Gastroesophageal sphincter (tissue), 3 donors: ENCODE data around the gene LRP1B.

Source experiments
- EP300 ChIP-seq: sonication (generic); formaldehyde crosslinking; IDR thresholded peaks from one replicate; pipeline ENCODE4 v1.6.1; 2017; ENCODE audit warnings: antibody characterized with exemption, mild to moderate bottlenecking
- POLR2A ChIP-seq, 2 donors: fragments of 450-650 bp; IDR thresholded peaks; one replicate each; pipeline ENCODE4 v1.6.1; 2017; ENCODE audit warnings: antibody characterized with exemption in 2 of 2, mild to moderate bottlenecking in 2 of 2, moderate library complexity in 1 of 2
- POLR2AphosphoS5 ChIP-seq: sonication (generic); formaldehyde crosslinking; IDR thresholded peaks from one replicate; pipeline ENCODE4 v1.6.1; 2017; ENCODE audit warnings: antibody characterized with exemption
- TF ChIP-seq, protein P1 (sequence below), 4 experiments: fragments of 200-600 bp in 2 of 4; fragments of 450-650 bp in 2 of 4; sonication (generic) in 1 of 4; IDR thresholded peaks; one replicate each; pipeline ENCODE4 v1.5.1; 2017 to 2019; ENCODE audit warnings: antibody characterized with exemption in 4 of 4, mild to moderate bottlenecking in 2 of 4, moderate library complexity in 2 of 4

DNA sequence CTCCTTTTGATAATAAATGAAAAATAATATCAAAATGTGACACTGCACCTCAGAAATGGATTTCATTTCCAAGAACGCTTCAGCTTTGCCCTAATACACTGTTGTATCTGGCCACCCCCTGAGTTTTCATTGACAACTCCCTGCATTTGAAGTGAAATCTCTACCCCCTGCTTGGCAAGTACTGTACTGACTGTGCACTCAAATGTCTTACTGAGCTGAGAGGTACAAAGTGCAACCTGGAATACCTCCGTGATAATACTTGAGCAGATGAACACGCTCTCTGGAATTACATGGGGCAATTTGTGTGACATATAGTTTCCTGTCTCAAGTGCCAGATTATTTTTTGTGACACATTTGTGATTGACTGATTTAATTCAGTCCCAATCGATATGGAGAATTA lies 231.1 kb downstream of the LRP1B start:
- TF ChIP-seq, protein P1, sequence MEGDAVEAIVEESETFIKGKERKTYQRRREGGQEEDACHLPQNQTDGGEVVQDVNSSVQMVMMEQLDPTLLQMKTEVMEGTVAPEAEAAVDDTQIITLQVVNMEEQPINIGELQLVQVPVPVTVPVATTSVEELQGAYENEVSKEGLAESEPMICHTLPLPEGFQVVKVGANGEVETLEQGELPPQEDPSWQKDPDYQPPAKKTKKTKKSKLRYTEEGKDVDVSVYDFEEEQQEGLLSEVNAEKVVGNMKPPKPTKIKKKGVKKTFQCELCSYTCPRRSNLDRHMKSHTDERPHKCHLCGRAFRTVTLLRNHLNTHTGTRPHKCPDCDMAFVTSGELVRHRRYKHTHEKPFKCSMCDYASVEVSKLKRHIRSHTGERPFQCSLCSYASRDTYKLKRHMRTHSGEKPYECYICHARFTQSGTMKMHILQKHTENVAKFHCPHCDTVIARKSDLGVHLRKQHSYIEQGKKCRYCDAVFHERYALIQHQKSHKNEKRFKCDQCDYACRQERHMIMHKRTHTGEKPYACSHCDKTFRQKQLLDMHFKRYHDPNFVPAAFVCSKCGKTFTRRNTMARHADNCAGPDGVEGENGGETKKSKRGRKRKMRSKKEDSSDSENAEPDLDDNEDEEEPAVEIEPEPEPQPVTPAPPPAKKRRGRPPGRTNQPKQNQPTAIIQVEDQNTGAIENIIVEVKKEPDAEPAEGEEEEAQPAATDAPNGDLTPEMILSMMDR (IDR thresholded peaks at IDR 0.05): no peak
- no peak for TF ChIP-seq POLR2A (IDR thresholded peaks at IDR 0.05)
- TF ChIP-seq POLR2AphosphoS5: no peak
- TF ChIP-seq EP300: no peak
